A549 (cell line): ENCODE measurements around the gene PRPSAP2.

Experiments
- CEBPB ChIP-seq, 2 experiments: fragments of >200 bp in 1 of 2; sonication (Bioruptor Twin) in 1 of 2; formaldehyde crosslinking in 1 of 2; IDR thresholded peaks; 2 replicates each; pipeline ENCODE4 v1.6.1; 2012 to 2016
- CHD2 ChIP-seq: fragments of 150-350 bp; IDR thresholded peaks from 2 replicates; pipeline ENCODE4 v1.6.1; 2014; ENCODE audit warnings: low read length; ENCODE audit not compliant: partially characterized antibody
- EHMT2 ChIP-seq: fragments of 200-600 bp; sonication (generic); IDR thresholded peaks from 2 replicates; pipeline ENCODE4 v1.6.1; 2016; ENCODE audit warnings: antibody characterized with exemption, low read depth, mild to moderate bottlenecking, moderate library complexity
- EP300 ChIP-seq, 2 experiments: fragments of >200 bp; sonication (Bioruptor Twin); formaldehyde crosslinking; IDR thresholded peaks; 2 replicates in 1 of 2; 3 replicates in 1 of 2; pipeline ENCODE4 v1.6.1; 2016 to 2017
- JUN ChIP-seq, 2 experiments: fragments of >200 bp; sonication (Bioruptor Twin); formaldehyde crosslinking; IDR thresholded peaks; 2 replicates in 1 of 2; 3 replicates in 1 of 2; pipeline ENCODE4 v1.6.1; 2016 to 2017
- MAFK ChIP-seq: fragments of 450-650 bp; IDR thresholded peaks from 2 replicates; pipeline ENCODE4 v1.6.1; 2014; ENCODE audit not compliant: partially characterized antibody
- POLR2A ChIP-seq: IDR thresholded peaks from 2 replicates; pipeline ENCODE4 v1.6.1; 2012; ENCODE audit warnings: mild to moderate bottlenecking, low read length
- RFX5 ChIP-seq: fragments of 450-650 bp; IDR thresholded peaks from 2 replicates; pipeline ENCODE4 v1.7.1; 2014; ENCODE audit warnings: antibody characterized with exemption, mild to moderate bottlenecking, moderate library complexity
- USF2 ChIP-seq: fragments of 450-650 bp; IDR thresholded peaks from 2 replicates; pipeline ENCODE4 v1.6.1; 2014; ENCODE audit warnings: antibody characterized with exemption
- ZFP36 ChIP-seq: fragments of 450-650 bp; IDR thresholded peaks from 2 replicates; pipeline ENCODE4 v1.6.1; 2014; ENCODE audit warnings: borderline replicate concordance; ENCODE audit not compliant: partially characterized antibody
- TF ChIP-seq, protein P1 (sequence below): fragments of >200 bp; sonication (Bioruptor Twin); formaldehyde crosslinking; IDR thresholded peaks from 3 replicates; pipeline ENCODE4 v1.5.1; 2016
- TF ChIP-seq, protein P2 (sequence below): IDR thresholded peaks from 2 replicates; pipeline ENCODE4 v1.6.1; 2012

DNA sequence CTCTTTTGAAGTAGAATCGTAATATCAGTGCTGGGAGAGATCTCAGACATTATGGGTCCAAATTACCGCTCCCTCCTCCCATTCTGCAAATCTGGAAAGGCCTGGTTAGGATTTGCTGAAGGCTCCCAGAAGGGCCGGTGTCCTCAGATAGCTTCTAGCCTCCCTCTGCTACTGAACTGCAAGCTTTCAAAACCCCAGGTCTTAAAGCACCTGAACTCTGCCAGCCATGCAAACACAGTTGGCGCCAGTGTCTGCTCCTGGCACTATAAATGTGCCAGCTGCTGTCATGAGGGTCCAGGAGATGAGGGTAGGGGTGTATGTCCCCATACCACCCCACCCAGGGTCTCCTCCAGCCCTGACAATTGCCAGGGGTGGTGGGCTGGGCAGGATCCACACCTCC, 118.3 kb downstream of the PRPSAP2 start:
- TF ChIP-seq, protein P1, sequence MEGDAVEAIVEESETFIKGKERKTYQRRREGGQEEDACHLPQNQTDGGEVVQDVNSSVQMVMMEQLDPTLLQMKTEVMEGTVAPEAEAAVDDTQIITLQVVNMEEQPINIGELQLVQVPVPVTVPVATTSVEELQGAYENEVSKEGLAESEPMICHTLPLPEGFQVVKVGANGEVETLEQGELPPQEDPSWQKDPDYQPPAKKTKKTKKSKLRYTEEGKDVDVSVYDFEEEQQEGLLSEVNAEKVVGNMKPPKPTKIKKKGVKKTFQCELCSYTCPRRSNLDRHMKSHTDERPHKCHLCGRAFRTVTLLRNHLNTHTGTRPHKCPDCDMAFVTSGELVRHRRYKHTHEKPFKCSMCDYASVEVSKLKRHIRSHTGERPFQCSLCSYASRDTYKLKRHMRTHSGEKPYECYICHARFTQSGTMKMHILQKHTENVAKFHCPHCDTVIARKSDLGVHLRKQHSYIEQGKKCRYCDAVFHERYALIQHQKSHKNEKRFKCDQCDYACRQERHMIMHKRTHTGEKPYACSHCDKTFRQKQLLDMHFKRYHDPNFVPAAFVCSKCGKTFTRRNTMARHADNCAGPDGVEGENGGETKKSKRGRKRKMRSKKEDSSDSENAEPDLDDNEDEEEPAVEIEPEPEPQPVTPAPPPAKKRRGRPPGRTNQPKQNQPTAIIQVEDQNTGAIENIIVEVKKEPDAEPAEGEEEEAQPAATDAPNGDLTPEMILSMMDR, result no peak
- no peak for TF ChIP-seq JUN (IDR thresholded peaks at IDR 0.05)
- no peak for TF ChIP-seq ZFP36
- TF ChIP-seq MAFK, result no peak
- TF ChIP-seq POLR2A, result no peak
- no peak for TF ChIP-seq EHMT2
- TF ChIP-seq CHD2, result no peak
- TF ChIP-seq, protein P2, sequence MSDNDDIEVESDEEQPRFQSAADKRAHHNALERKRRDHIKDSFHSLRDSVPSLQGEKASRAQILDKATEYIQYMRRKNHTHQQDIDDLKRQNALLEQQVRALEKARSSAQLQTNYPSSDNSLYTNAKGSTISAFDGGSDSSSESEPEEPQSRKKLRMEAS, result no peak
- no peak for TF ChIP-seq RFX5
- no peak for TF ChIP-seq USF2
- no peak for TF ChIP-seq CEBPB (IDR thresholded peaks at IDR 0.05)
- TF ChIP-seq EP300 (IDR thresholded peaks at IDR 0.05), result no peak
